Measurements from ENCODE around the gene MIER3.

Gene MIER3

DNA sequence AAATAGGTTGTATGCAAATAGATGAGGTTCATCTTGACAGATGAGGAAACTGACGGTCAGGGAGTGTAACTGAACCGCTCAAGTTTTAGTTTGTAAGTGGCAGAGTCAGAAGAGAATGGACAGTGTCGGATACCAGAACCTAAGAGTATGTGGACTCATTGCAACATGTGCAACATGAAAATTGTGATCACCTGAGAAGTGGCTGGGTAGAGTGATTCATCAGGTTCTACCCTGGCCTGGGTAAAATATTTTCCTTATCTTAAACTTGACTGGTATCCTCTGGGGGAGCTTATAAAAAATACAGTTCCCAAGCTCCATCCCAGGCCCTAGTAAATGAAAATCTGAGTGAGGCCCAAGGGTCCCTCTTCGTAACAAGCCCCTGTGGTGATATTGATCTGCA lies 35.2 kb upstream of the MIER3 start:
- no peak for TF ChIP-seq CTCF (IDR thresholded peaks at IDR 0.05; ENCODE audit: low read depth, low read length)
- Histone ChIP-seq H3K9me3 (no peaks in the 10 kb centered on the region), H3K27me3 (no peaks in the 10 kb centered on the region), H3K36me3 (no peaks in the 10 kb centered on the region), H3K4me3 (ENCODE audit: low read depth, low read length) (no peak overlapping the region), H3K4me1 (no peaks in the 10 kb centered on the region)
- no peak for DNase-seq

- Histone ChIP-seq H3K9me3 (no peaks in the 10 kb centered on the region), H3K27me3 (no peaks in the 10 kb centered on the region), H3K4me1 (no peaks in the 10 kb centered on the region), H3K36me3 (no peaks in the 10 kb centered on the region), H3K4me3 (ENCODE audit: low read depth, low read length) (no peak overlapping the region)
- DNase-seq, result no peak
- TF ChIP-seq CTCF (IDR thresholded peaks at IDR 0.05; ENCODE audit: low read depth, low read length), result no peak
Observed at GRCh38 chr5:56986626-56986947, 34.7 kb upstream of the MIER3 start.

DNA sequence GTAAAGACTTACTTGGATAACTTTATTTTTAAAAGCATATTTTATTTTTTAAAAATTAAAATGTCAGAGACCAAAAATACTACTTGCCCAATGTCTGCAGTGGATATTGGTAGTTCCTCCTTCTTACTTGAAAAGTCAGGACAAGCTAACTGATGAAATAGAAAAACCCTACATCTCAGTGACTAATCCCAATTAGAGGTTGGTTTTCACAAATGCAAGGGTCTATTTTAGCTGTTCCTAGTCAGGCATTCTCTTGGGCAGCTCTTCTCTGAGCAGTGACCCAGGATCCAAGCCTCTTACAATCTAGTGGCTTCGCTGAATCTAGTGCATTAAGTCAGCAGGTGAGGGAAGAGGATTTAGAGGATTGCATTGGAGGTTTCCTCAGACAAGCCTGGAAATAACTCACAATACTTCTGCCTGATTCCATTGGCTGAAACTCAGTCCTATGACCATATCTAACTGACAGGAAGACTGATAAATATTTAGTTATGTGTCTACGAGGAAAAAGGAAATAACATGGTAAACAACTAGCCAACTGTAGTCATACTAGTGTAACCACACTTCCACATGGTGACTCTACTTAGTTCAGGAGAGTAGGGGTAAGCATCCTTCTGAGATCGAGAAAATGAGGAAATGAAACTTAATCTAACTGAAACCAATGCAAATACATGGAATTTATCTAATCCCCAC lies 34.2 kb upstream of the MIER3 start:
- H3K36me3 ChIP-seq, result no peaks in the 10 kb centered on the region
- H3K4me3 ChIP-seq (ENCODE audit: low read depth, low read length), result no peak overlapping the region
- H3K4me1 ChIP-seq, result no peaks in the 10 kb centered on the region
- no peak for DNase-seq
- no peaks in the 10 kb centered on the region for H3K9me3 ChIP-seq
- no peak for TF ChIP-seq CTCF (IDR thresholded peaks at IDR 0.05; ENCODE audit: low read depth, low read length)
- no peaks in the 10 kb centered on the region for H3K27me3 ChIP-seq

GRCh38 chr5:56984445-56984844 lies 32.5 kb upstream of the MIER3 start:
- Histone ChIP-seq H3K36me3 (no peaks in the 10 kb centered on the region), H3K4me1 (no peaks in the 10 kb centered on the region), H3K9me3 (no peaks in the 10 kb centered on the region), H3K4me3 (ENCODE audit: low read depth, low read length) (no peak overlapping the region), H3K27me3 (no peaks in the 10 kb centered on the region)
- no peak for TF ChIP-seq CTCF (IDR thresholded peaks at IDR 0.05; ENCODE audit: low read depth, low read length)
- DNase-seq, result no peak

DNA sequence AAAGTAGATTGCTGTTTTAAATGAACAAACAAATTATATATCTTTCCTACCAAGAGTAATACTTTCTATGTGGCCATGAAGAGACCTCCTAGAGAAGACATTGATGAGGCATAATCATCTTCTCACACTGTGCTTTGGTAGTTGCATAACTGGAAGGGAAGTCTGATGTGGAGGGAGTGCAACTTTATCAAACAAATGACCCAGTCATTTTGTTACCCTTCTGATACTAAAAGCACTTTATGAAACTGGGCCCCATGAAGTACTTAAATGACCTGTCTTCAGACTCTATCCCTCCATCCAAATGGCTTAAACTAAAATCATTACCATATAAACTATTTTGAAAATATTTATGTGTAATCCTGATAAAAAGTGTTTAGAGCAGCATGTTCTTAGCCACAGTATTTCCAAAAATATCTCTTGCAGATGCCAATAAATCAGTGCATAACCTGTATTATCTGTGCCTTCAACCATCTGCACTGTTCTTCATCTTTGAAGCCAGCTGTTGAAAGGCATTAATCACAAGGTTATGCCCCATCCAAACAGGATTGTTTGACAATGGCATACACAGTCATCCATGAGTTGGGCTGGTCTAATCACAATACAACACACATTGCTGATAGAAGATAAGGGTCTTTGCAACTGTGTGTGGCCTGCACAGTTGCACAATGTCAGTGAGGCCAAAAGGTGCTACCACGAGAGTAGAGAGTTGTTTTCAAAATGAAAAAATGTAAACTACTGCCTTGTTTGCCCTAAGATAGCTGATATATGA lies 31.9 kb upstream of the MIER3 start:
- DNase-seq, result no peak
- Histone ChIP-seq H3K4me3 (ENCODE audit: low read depth, low read length) (no peak overlapping the region), H3K27me3 (no peaks in the 10 kb centered on the region), H3K4me1 (no peaks in the 10 kb centered on the region), H3K36me3 (no peaks in the 10 kb centered on the region), H3K9me3 (no peaks in the 10 kb centered on the region)
- TF ChIP-seq CTCF (IDR thresholded peaks at IDR 0.05; ENCODE audit: low read depth, low read length), result no peak
